Activated CD8-positive, alpha-beta T cell treated with anti-CD3 and anti-CD28 coated beads, Interleukin-2, amount 10 ng/mL, durations not matched to agents 7 days and 5 days (primary cell): ENCODE measurements around the gene SMG7. TPM values are rescaled to one million over a fixed set of nuclear protein-coding genes. Genes with fewer than 3 reads are reported as not detected.

Experiments used
- ATAC-seq: fragments of 150-1000 bp; cut with Tn5 transposase; one replicate; pipeline ENCODE4 v1.10.0; 2021; ENCODE audit warnings: moderate library complexity
- CTCF ChIA-PET: fragments of 350-600 bp; sonication (Branson Sonifier 250); formaldehyde crosslinking; loops from one replicate; lab custom pipeline; 2021; ENCODE audit warnings: antibody characterized with exemption; lab: Charles Lee
- POLR2A ChIA-PET: fragments of 350-600 bp; sonication (Branson Sonifier 250); formaldehyde crosslinking; loops from one replicate; lab custom pipeline; 2021; ENCODE audit warnings: antibody characterized with exemption; lab: Charles Lee
- DNase-seq: peaks from one replicate; pipeline ENCODE4 v3.0.0-alpha.2; 2020
- H3K27ac Mint-ChIP-seq: one replicate; pipeline ENCODE4 v1.8.0; 2021; ENCODE audit warnings: mild to moderate bottlenecking, mixed read lengths
- H3K27me3 Mint-ChIP-seq: one replicate; pipeline ENCODE4 v1.8.0; 2021; ENCODE audit warnings: low read depth, mixed read lengths
- H3K36me3 Mint-ChIP-seq: one replicate; pipeline ENCODE4 v1.8.0; 2021; ENCODE audit warnings: low read depth, mixed read lengths
- H3K4me1 Mint-ChIP-seq: one replicate; pipeline ENCODE4 v1.8.0; 2021; ENCODE audit warnings: low read depth, mixed read lengths
- H3K4me3 Mint-ChIP-seq: one replicate; pipeline ENCODE4 v1.8.0; 2021; ENCODE audit warnings: mild to moderate bottlenecking, mixed read lengths
- H3K9me3 Mint-ChIP-seq: one replicate; pipeline ENCODE4 v1.8.0; 2022; ENCODE audit warnings: mixed read lengths; ENCODE audit not compliant: insufficient read depth
- total RNA-seq, 2 experiments: library from RNA; stranded (reverse); gene quantifications; one replicate each; pipeline ENCODE4 v1.2.3, GENCODE V29; 2021

The SMG7 gene
- total RNA-seq, 2 experiments from 2014 or later = 80.8 to 88.6 TPM

- Mint-ChIP-seq H3K27ac (no peak overlapping the region), H3K36me3 (peaks cover 2% of the 10 kb centered on the region), H3K4me3 (no peak overlapping the region), H3K27me3 (peaks cover 5% of the 10 kb centered on the region), H3K4me1 (peaks cover 46% of the 10 kb centered on the region), H3K9me3 (no peaks in the 10 kb centered on the region)
- no peak for ATAC-seq
- POLR2A ChIA-PET = no interaction called here
- no peak for DNase-seq
- CTCF ChIA-PET = interaction anchor here (1.0 to 2.0 kb wide), 2 partner anchors 13 to 39 kb away, joined by 3 to 6 read pairs; no protein-coding TSS in a partner anchor
Measured at GRCh38 chr1:183593356-183593755, 121.1 kb downstream of the SMG7 start.

DNA sequence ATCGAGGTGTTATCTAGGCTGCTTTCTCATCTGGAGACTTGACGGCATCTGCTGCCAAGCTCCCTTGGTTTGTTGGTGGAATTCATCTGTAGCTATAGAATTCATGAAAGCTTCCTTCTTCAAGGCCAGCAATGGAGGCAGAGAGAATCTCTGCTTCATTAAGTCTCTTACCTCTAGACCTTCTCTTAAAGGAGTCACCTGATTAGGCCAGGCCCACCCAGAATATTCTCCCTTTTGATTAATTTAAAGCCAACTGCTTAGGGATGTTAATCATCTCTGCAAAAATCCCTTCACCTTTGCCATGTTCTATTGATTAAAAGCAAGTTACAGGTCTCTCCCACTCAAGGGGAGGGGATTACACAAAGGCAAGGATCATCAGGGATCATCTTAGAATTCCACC, 123.2 kb downstream of the SMG7 start:
- Mint-ChIP-seq H3K9me3 (no peaks in the 10 kb centered on the region), H3K4me3 (no peak overlapping the region), H3K4me1 (peaks cover 31% of the 10 kb centered on the region), H3K27me3 (peaks cover 5% of the 10 kb centered on the region), H3K36me3 (no peaks in the 10 kb centered on the region), H3K27ac (no peak overlapping the region)
- ATAC-seq (no peak), DNase-seq (no peak)
- ChIA-PET POLR2A (no interaction called here), CTCF (no interaction called here)

DNA sequence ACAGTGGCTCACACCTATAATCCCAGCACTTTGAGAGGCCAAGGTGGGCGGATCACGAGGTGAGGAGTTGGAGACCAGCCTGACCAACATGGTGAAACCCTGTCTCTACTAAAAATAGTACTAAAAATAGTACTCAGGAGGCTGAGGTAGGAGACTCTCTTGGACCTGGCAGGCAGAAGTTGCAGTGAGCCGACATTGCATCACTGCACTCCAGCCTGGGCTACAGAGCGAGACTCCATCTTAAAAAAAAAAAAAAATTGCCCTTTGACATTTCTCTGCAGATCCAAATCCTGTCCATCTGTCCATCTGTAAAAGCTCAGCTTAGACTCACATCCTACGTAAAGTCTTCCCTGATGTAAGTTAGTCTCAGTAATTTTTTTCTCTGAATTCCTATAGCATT, 124.2 kb downstream of the SMG7 start:
- Mint-ChIP-seq H3K4me3 (no peak overlapping the region), H3K27me3 (peaks cover 5% of the 10 kb centered on the region), H3K9me3 (no peaks in the 10 kb centered on the region), H3K27ac (no peak overlapping the region), H3K4me1 (peaks cover 23% of the 10 kb centered on the region), H3K36me3 (no peaks in the 10 kb centered on the region)
- ATAC-seq = no peak
- POLR2A ChIA-PET = no interaction called here
- CTCF ChIA-PET = no interaction called here
- no peak for DNase-seq

- H3K4me1 Mint-ChIP-seq = peaks cover 23% of the 10 kb centered on the region
Measured at GRCh38 chr1:183597656-183598347, 125.5 kb downstream of the SMG7 start.

DNA sequence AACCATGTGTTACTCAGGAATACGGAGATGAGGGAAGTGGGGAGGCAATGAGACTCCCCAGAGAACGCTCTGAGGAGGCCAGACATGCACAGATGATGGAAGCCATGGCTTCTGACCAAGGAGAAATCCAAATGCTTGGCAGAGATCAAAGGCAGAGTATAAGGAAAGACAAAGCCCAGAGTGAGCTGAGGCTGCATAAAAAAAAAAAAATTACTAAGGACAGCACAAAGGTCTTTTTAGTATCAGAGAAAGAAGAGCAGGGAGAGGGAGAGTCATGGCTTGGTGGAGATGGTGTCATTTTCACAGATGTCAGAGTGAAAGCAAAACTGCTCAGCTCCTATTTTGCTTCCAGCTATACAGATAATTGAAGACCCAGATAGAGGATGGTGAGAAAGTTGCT, 126.1 kb downstream of the SMG7 start:
- Mint-ChIP-seq H3K4me1 (peaks cover 20% of the 10 kb centered on the region), H3K27ac (peak overlapping the region; percentile 10)

More at GRCh38 chr1:183597656-183598347, 125.5 kb downstream of the SMG7 start:
- POLR2A ChIA-PET = no interaction called here
- ATAC-seq (no peak), DNase-seq (no peak)
- H3K36me3 Mint-ChIP-seq = no peaks in the 10 kb centered on the region
- H3K27me3 Mint-ChIP-seq = peaks cover 5% of the 10 kb centered on the region
- H3K27ac Mint-ChIP-seq = no peak overlapping the region
- no peaks in the 10 kb centered on the region for H3K9me3 Mint-ChIP-seq
- CTCF ChIA-PET = interaction anchor here (1.3 to 2.8 kb wide), 3 partner anchors 9 to 87 kb away, joined by 4 to 10 read pairs (median 5); no protein-coding TSS in a partner anchor
- no peak overlapping the region for H3K4me3 Mint-ChIP-seq

DNA sequence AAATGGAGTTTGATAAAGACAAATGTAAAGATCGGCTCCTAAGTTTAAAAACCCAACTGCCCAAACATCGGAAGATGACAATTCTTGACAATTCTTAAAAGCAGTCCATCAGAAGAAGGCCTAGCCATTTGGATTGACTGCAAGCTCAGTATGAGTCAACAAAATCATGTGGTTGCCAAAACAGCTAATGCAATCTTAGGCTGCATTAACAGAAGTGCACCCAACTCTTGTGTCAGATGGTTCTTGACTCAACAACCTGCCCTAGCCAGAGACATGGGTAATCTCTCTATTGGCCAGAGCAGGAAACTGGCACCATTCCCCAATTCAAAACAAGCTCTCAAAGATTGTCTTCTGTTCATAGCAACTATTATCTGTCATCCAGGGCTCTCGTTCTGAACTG, 127.8 kb downstream of the SMG7 start:
- Mint-ChIP-seq H3K27me3 (peaks cover 5% of the 10 kb centered on the region), H3K4me3 (no peak overlapping the region), H3K27ac (no peak overlapping the region), H3K9me3 (no peaks in the 10 kb centered on the region), H3K4me1 (peaks cover 32% of the 10 kb centered on the region), H3K36me3 (no peaks in the 10 kb centered on the region)
- POLR2A ChIA-PET = interaction anchor here (0.8 to 2.9 kb wide), 2 partner anchors 11 to 20 kb away, joined by 3 to 12 read pairs; partner anchors contain the start of gene NCF2
- no peak for DNase-seq
- CTCF ChIA-PET = interaction anchor here (2.8 kb wide), 1 partner anchor 20 kb away, joined by 10 read pairs; no protein-coding TSS in a partner anchor
- ATAC-seq = no peak

More for the DNA sequence above, 126.1 kb downstream of the SMG7 start:
- no peaks in the 10 kb centered on the region for H3K36me3 Mint-ChIP-seq
- DNase-seq (no peak), ATAC-seq (peak; percentile 67)
- ChIA-PET CTCF (interaction anchor here (0.8 to 2.8 kb wide), 6 partner anchors 9 to 87 kb away, joined by 3 to 10 read pairs (median 4); no protein-coding TSS in a partner anchor), POLR2A (no interaction called here)
- peaks cover 5% of the 10 kb centered on the region for H3K27me3 Mint-ChIP-seq
- H3K9me3 Mint-ChIP-seq = no peaks in the 10 kb centered on the region
- H3K4me3 Mint-ChIP-seq = no peak overlapping the region

DNA sequence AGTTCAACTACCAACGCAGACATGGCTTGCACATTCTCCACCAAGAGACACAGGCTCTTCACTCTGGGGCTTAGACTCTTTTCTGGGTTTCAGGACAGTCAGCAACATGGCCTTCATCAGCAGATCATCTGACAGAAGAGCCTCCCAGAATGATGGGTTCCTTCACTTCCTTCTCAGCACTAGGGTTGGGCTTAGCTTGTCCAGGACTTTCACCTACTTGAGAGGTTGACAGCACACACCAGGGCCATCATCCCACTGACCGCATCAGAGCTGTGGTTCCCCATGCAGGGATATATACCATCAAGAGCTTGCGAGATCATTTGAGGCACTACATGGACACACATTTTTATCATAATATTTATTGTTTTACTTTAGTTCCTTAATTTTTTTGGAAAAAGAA, 128.3 kb downstream of the SMG7 start:
- POLR2A ChIA-PET = interaction anchor here (2.9 kb wide), 1 partner anchor 11 kb away, joined by 12 read pairs; the partner anchor contains the start of gene NCF2
- no peaks in the 10 kb centered on the region for H3K9me3 Mint-ChIP-seq
- CTCF ChIA-PET = interaction anchor here (2.8 kb wide), 1 partner anchor 21 kb away, joined by 10 read pairs; no protein-coding TSS in a partner anchor

GRCh38 chr1:183602510-183602909, 130.2 kb downstream of the SMG7 start:
- ChIA-PET CTCF (no interaction called here), POLR2A (no interaction called here)
- Mint-ChIP-seq H3K36me3 (peaks cover 2% of the 10 kb centered on the region), H3K27ac (no peak overlapping the region), H3K4me3 (no peak overlapping the region), H3K9me3 (no peaks in the 10 kb centered on the region), H3K27me3 (no peaks in the 10 kb centered on the region), H3K4me1 (peaks cover 30% of the 10 kb centered on the region)
- no peak for ATAC-seq
- DNase-seq = no peak

More for the DNA sequence above, 128.3 kb downstream of the SMG7 start:
- Mint-ChIP-seq H3K36me3 (no peaks in the 10 kb centered on the region), H3K27me3 (peaks cover 3% of the 10 kb centered on the region), H3K27ac (no peak overlapping the region), H3K4me1 (peaks cover 32% of the 10 kb centered on the region), H3K4me3 (no peak overlapping the region)
- no peak for DNase-seq
- ATAC-seq = no peak

Other genes starting within 250 kb of the SMG7 start
- gene NMNAT2, start 54.1 kb upstream of the SMG7 start, total RNA-seq = not detected
- gene NCF2, start 118.0 kb downstream of the SMG7 start, total RNA-seq = 10 to 100 TPM in 1 of 2 experiments, 1 to 10 TPM in 1; 9.2 to 10.3 TPM
- gene ARPC5, start 163.3 kb downstream of the SMG7 start, total RNA-seq = 100 to 1,000 TPM; 271 to 274 TPM
- gene APOBEC4, start 180.8 kb downstream of the SMG7 start, total RNA-seq = not detected